GM19193 (cell line): ENCODE measurements around the gene ATP8B1.

ENCODE experiments used
- POLR2A ChIP-seq: IDR thresholded peaks from 4 replicates; pipeline ENCODE4 v1.6.1; 2011; ENCODE audit not compliant: insufficient read depth, insufficient read length; ENCODE audit errors: extremely low read depth

Gene ATP8B1

GRCh38 chr18:57805117-57805516, 2.0 kb upstream of the ATP8B1 start:
- TF ChIP-seq POLR2A = no peak

- TF ChIP-seq POLR2A = no peak
Observed at GRCh38 chr18:57804557-57804956, 1.4 kb upstream of the ATP8B1 start.

GRCh38 chr18:57802213-57803102, 657 bp downstream of the ATP8B1 start:
- TF ChIP-seq POLR2A = no peak

GRCh38 chr18:57801761-57802212, 1.3 kb downstream of the ATP8B1 start:
- no peak for TF ChIP-seq POLR2A

- no peak for TF ChIP-seq POLR2A
Observed at GRCh38 chr18:57801325-57801724, 1.8 kb downstream of the ATP8B1 start.

- no peak for TF ChIP-seq POLR2A
Observed at GRCh38 chr18:57798713-57799373, 4.3 kb downstream of the ATP8B1 start.

- TF ChIP-seq POLR2A = no peak
Observed at GRCh38 chr18:57797209-57797651, 5.9 kb downstream of the ATP8B1 start.

- TF ChIP-seq POLR2A = no peak
Observed at GRCh38 chr18:57794951-57795728, 8.0 kb downstream of the ATP8B1 start.

- TF ChIP-seq POLR2A = no peak
Observed at GRCh38 chr18:57793302-57793986, 9.7 kb downstream of the ATP8B1 start.

- no peak for TF ChIP-seq POLR2A
Observed at GRCh38 chr18:57792631-57793301, 10.3 kb downstream of the ATP8B1 start.

GRCh38 chr18:57791911-57792310, 11.2 kb downstream of the ATP8B1 start:
- no peak for TF ChIP-seq POLR2A

- TF ChIP-seq POLR2A = no peak
Observed at GRCh38 chr18:57791192-57791591, 11.9 kb downstream of the ATP8B1 start.

GRCh38 chr18:57790316-57790715, 12.8 kb downstream of the ATP8B1 start:
- TF ChIP-seq POLR2A = no peak

GRCh38 chr18:57789759-57790158, 13.4 kb downstream of the ATP8B1 start:
- no peak for TF ChIP-seq POLR2A
